ENCODE measurements around the gene PPP6R2. TPM values are rescaled to one million over a fixed set of nuclear protein-coding genes. Genes with fewer than 3 reads are reported as not detected.
A peak's percentile ranks its signal among the peaks of the same experiment; 100 is the strongest.

Gene PPP6R2
- total and polyA plus RNA-seq, 2 donors (not counting 3 experiments of a cell fraction or from before 2014, with no cell fraction given) = 38.6 to 54.6 TPM

DNA sequence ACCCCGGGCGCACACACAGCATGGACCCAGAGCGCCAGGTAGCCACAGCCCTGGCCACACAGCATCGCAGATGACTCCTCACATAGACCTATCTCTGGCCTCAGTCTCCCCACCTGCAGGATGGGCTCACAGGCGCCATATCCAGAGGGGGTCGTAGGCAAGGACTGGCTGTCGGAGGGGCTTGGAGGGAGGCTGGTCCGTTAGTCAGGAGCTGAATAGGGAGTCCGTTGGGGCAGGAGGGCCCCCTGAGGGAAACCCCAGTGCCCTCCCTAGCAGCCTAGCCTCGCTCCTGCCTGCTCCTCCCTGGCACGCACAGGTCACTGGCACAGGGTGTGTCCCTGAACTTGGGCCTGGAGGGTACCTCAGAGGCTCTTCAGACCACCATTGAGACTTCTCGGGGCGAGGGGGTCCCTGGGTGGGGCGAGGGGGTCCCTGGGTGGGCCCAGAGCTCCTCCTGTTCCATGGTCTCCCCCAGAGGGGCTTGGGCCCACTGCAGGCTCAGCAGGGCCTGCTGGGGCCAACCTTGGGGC is 37.7 kb upstream of the PPP6R2 start:
- Histone ChIP-seq H3K9me1 (replicated peaks; ENCODE audit: control insufficient read depth, extremely low read depth, insufficient read depth, low read length) (no peaks in the 10 kb centered on the region), H3K36me3 (ENCODE audit: control insufficient read depth in 2 of 2, extremely low read depth in 1 of 2, insufficient read depth in 2 of 2, low read length in 2 of 2) (peaks cover 0 to 6% of the 10 kb centered on the region in 2 experiments), H3K4me2 (ENCODE audit: insufficient read depth, low read length) (peak overlapping the region; percentile 76), H3K27me3 (ENCODE audit: control insufficient read depth in 2 of 2, insufficient read depth in 2 of 2, low read length in 2 of 2) (no peaks in the 10 kb centered on the region), H3K9ac (replicated peaks; ENCODE audit: extremely low read depth, insufficient read depth, low read length) (peak overlapping the region; percentile 0), H3K27ac (ENCODE audit: insufficient read depth, low read depth, low read length) (peak overlapping the region; percentile 79), H4K20me1 (replicated peaks; ENCODE audit: control insufficient read depth, extremely low read depth, insufficient read depth, low read length) (no peaks in the 10 kb centered on the region), H3K4me3 (replicated peaks in 1 of 3; ENCODE audit: insufficient read depth in 1 of 3, low read depth in 1 of 3, low read length in 3 of 3) (peak overlapping the region in 1 of 3 experiments; percentile 95), H3K79me2 (ENCODE audit: control insufficient read depth, insufficient read depth, low read length) (peaks cover 61% of the 10 kb centered on the region), H3K9me3 (replicated peaks; ENCODE audit: control insufficient read depth, insufficient read depth, low read length) (no peaks in the 10 kb centered on the region), H2AFZ (ENCODE audit: low read depth, low read length) (no peak overlapping the region), H3K4me1 (ENCODE audit: control insufficient read depth, extremely low read depth, insufficient read depth, low read length) (peaks cover 27% of the 10 kb centered on the region)
- dilution Hi-C loops (cut with MboI; ENCODE audit: extremely low pct_ligation_motif_present, low sequenced_read_pairs) = no loop called here
- POLR2A ChIA-PET = interaction anchor here (0.9 to 1.9 kb wide), 3 partner anchors 9 to 12 kb away, joined by 4 to 9 read pairs (median 8); no protein-coding TSS in a partner anchor
- DNase-seq (ENCODE audit: low read depth, low spot score) = no peak
- CTCF ChIA-PET = interaction anchor here (1.0 to 3.6 kb wide), 6 partner anchors 12 to 36 kb away, joined by 3 to 26 read pairs (median 10); no protein-coding TSS in a partner anchor
- TF ChIP-seq JUN (IDR thresholded peaks at IDR 0.05; ENCODE audit: borderline replicate concordance, insufficient read depth, insufficient read length, low read depth) = no peak
- TF ChIP-seq GATA2 (IDR thresholded peaks at IDR 0.05; ENCODE audit: insufficient read depth, insufficient read length, low read depth, low read length) = no peak
- TF ChIP-seq MYC (IDR thresholded peaks at IDR 0.05; ENCODE audit: low read depth, low read length) = no peak
- no peak for TF ChIP-seq FOS (IDR thresholded peaks at IDR 0.05; ENCODE audit: borderline replicate concordance, insufficient read depth, low read length)
- TF ChIP-seq, protein P1, sequence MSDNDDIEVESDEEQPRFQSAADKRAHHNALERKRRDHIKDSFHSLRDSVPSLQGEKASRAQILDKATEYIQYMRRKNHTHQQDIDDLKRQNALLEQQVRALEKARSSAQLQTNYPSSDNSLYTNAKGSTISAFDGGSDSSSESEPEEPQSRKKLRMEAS (IDR thresholded peaks at IDR 0.05; ENCODE audit: insufficient read depth, insufficient read length) = no peak
- TF ChIP-seq, protein P2, sequence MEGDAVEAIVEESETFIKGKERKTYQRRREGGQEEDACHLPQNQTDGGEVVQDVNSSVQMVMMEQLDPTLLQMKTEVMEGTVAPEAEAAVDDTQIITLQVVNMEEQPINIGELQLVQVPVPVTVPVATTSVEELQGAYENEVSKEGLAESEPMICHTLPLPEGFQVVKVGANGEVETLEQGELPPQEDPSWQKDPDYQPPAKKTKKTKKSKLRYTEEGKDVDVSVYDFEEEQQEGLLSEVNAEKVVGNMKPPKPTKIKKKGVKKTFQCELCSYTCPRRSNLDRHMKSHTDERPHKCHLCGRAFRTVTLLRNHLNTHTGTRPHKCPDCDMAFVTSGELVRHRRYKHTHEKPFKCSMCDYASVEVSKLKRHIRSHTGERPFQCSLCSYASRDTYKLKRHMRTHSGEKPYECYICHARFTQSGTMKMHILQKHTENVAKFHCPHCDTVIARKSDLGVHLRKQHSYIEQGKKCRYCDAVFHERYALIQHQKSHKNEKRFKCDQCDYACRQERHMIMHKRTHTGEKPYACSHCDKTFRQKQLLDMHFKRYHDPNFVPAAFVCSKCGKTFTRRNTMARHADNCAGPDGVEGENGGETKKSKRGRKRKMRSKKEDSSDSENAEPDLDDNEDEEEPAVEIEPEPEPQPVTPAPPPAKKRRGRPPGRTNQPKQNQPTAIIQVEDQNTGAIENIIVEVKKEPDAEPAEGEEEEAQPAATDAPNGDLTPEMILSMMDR (IDR thresholded peaks at IDR 0.05; ENCODE audit: extremely low read depth in 1 of 2, insufficient read depth in 1 of 2, low read depth in 1 of 2, low read length in 2 of 2) = no peak
- no peak for TF ChIP-seq EZH2 (IDR thresholded peaks at IDR 0.05; ENCODE audit: borderline replicate concordance, low read depth, low read length, severe bottlenecking)
- intact Hi-C loops (cut with micrococcal nuclease) = loop anchor here (5.0 kb wide), 1 partner anchor 37 kb away; the partner anchor contains the start of gene PPP6R2
- no peak for FAIRE-seq
- BruUV-seq (replicated peaks) = no TSS peak
